Smooth muscle cell (in vitro differentiated cells): ENCODE results near the gene EPHB1. TPM values are rescaled to one million over a fixed set of nuclear protein-coding genes. Genes with fewer than 3 reads are reported as not detected.
"Not testable (repeated sequence)": the region's sequence is repeated elsewhere in the genome, so short reads cannot be mapped to it uniquely, and the experiment has no call there.

Experiments used
- DNase-seq: peaks from one replicate; lab custom pipeline; 2025; ENCODE audit not compliant: unreplicated experiment; lab: John Stamatoyannopoulos, UW
- H2AFZ ChIP-seq: fragments of 200-600 bp; sonication (generic); 2 replicates; pipeline ENCODE4 v1.6.0; 2016; ENCODE audit warnings: antibody characterized with exemption, low read depth, mild to moderate bottlenecking
- H3F3A ChIP-seq: fragments of 200-600 bp; sonication (generic); 2 replicates; pipeline ENCODE4 v1.6.0; 2017; ENCODE audit warnings: antibody characterized with exemption, low read depth
- H3K27ac ChIP-seq: fragments of 200-600 bp; sonication (generic); 2 replicates; pipeline ENCODE4 v1.5.1; 2016; ENCODE audit warnings: low read depth, mild to moderate bottlenecking
- H3K27me3 ChIP-seq: fragments of 200-600 bp; sonication (generic); 2 replicates; pipeline ENCODE4 v1.6.1; 2016; ENCODE audit warnings: low read depth, mild to moderate bottlenecking
- H3K36me3 ChIP-seq: fragments of 200-600 bp; sonication (generic); 2 replicates; pipeline ENCODE4 v1.5.1; 2016; ENCODE audit warnings: low read depth
- H3K4me1 ChIP-seq: fragments of 200-600 bp; sonication (generic); 2 replicates; pipeline ENCODE4 v1.5.1; 2016; ENCODE audit warnings: low read depth
- H3K4me2 ChIP-seq: fragments of 200-600 bp; sonication (generic); 2 replicates; pipeline ENCODE4 v1.6.0; 2016; ENCODE audit warnings: mild to moderate bottlenecking
- H3K4me3 ChIP-seq: fragments of 200-600 bp; sonication (generic); 2 replicates; pipeline ENCODE4 v1.5.1; 2016; ENCODE audit warnings: mild to moderate bottlenecking
- H3K79me2 ChIP-seq: fragments of 200-600 bp; sonication (generic); 2 replicates; pipeline ENCODE4 v1.6.0; 2016; ENCODE audit warnings: low read depth, mild to moderate bottlenecking
- H3K9ac ChIP-seq: fragments of 200-600 bp; sonication (generic); 2 replicates; pipeline ENCODE4 v1.6.0; 2016; ENCODE audit warnings: low read depth
- H3K9me3 ChIP-seq: fragments of 200-600 bp; sonication (generic); replicated peaks from 2 replicates; pipeline ENCODE4 v1.5.1; 2016; ENCODE audit warnings: low read depth
- H4K20me1 ChIP-seq: fragments of 200-600 bp; sonication (generic); 2 replicates; pipeline ENCODE4 v1.6.0; 2016; ENCODE audit warnings: low read depth
- CTCF ChIP-seq: fragments of 200-600 bp; sonication (generic); IDR thresholded peaks from 2 replicates; pipeline ENCODE4 v1.5.1; 2017; ENCODE audit warnings: borderline replicate concordance, mild to moderate bottlenecking, antibody characterized with exemption; ENCODE audit not compliant: insufficient read depth, poor library complexity, severe bottlenecking
- WGBS: methylation state at CpG from one replicate; pipeline ENCODE4 v1.1.7; 2016; ENCODE audit warnings: low lambda C conversion rate; 5-methylcytosine and 5-hydroxymethylcytosine counted together
- polyA plus RNA-seq: library from polyadenylated mRNA; unstranded; fragments of >200 nt; fragmentation: Nextera tagmentation; extraction: Ambion mirVana; gene quantifications from 2 replicates; pipeline ENCODE4 v1.2.1, GENCODE V29; 2016
- total RNA-seq: library from RNA; depleted of rRNA; stranded (reverse); fragments of >200 nt; gene quantifications from 2 replicates; pipeline ENCODE4 v1.2.3, GENCODE V29; 2014

Gene EPHB1
- total and polyA plus RNA-seq, 2 experiments from 2014 or later, result 2.5 to 2.6 TPM

GRCh38 chr3:134777341-134777740 lies 17.7 kb upstream of the EPHB1 start:
- Histone ChIP-seq H3K9me3 (no peaks in the 10 kb centered on the region), H4K20me1 (no peaks in the 10 kb centered on the region), H3K4me2 (no peak overlapping the region), H3K4me1 (no peaks in the 10 kb centered on the region), H3K79me2 (no peaks in the 10 kb centered on the region), H3F3A (no peaks in the 10 kb centered on the region), H3K4me3 (no peak overlapping the region), H3K36me3 (no peaks in the 10 kb centered on the region), H2AFZ (no peak overlapping the region), H3K27me3 (peaks cover 20% of the 10 kb centered on the region), H3K9ac (no peak overlapping the region), H3K27ac (no peak overlapping the region)
- 95% methylated on average over 5 of the region's 5 CpGs for WGBS
- no peak for TF ChIP-seq CTCF
- no peak for DNase-seq

GRCh38 chr3:134788283-134788682 lies 6.8 kb upstream of the EPHB1 start:
- H3K27me3 ChIP-seq, result peaks cover 42% of the 10 kb centered on the region
- not testable (repeated sequence) for H3K27ac ChIP-seq, H3K4me3 ChIP-seq, H3K36me3 ChIP-seq, DNase-seq, H3K9ac ChIP-seq, H3K4me2 ChIP-seq, H4K20me1 ChIP-seq, H3K79me2 ChIP-seq, H3K9me3 ChIP-seq, H3F3A ChIP-seq, H2AFZ ChIP-seq, H3K4me1 ChIP-seq
- 87% methylated on average over 4 of the region's 4 CpGs for WGBS

GRCh38 chr3:134790065-134790464 lies 5.0 kb upstream of the EPHB1 start:
- Histone ChIP-seq H2AFZ (no peak overlapping the region), H3K79me2 (no peaks in the 10 kb centered on the region), H3K9ac (no peak overlapping the region), H3K4me1 (no peaks in the 10 kb centered on the region), H3K4me3 (no peak overlapping the region), H3K9me3 (no peaks in the 10 kb centered on the region), H3K4me2 (no peak overlapping the region), H4K20me1 (no peaks in the 10 kb centered on the region), H3F3A (no peaks in the 10 kb centered on the region), H3K27me3 (peaks cover 45% of the 10 kb centered on the region), H3K27ac (no peak overlapping the region), H3K36me3 (no peaks in the 10 kb centered on the region)
- TF ChIP-seq CTCF, result no peak
- WGBS, result 94% methylated on average over 2 of the region's 2 CpGs
- DNase-seq, result no peak

- H3K9ac ChIP-seq, result no peak overlapping the region
- no peaks in the 10 kb centered on the region for H3K36me3 ChIP-seq
- no peaks in the 10 kb centered on the region for H3K79me2 ChIP-seq
- H3K27me3 ChIP-seq, result peaks cover 55% of the 10 kb centered on the region
- no peak overlapping the region for H3K4me2 ChIP-seq
- no peaks in the 10 kb centered on the region for H3K9me3 ChIP-seq
- H4K20me1 ChIP-seq, result no peaks in the 10 kb centered on the region
- 90% methylated on average over 8 of the region's 8 CpGs for WGBS
- no peaks in the 10 kb centered on the region for H3K4me1 ChIP-seq
- no peak overlapping the region for H2AFZ ChIP-seq
- no peak overlapping the region for H3K27ac ChIP-seq
- TF ChIP-seq CTCF, result no peak
- no peaks in the 10 kb centered on the region for H3F3A ChIP-seq
- no peak for DNase-seq
- H3K4me3 ChIP-seq, result no peak overlapping the region
Measured at GRCh38 chr3:134791992-134792391, 3.1 kb upstream of the EPHB1 start.
